ENCODE data around the gene DNMT3L. TPM values are rescaled to one million over a fixed set of nuclear protein-coding genes. Genes with fewer than 3 reads are reported as not detected.

The DNMT3L gene
- polyA plus RNA-seq, 4 donors = not detected

DNA sequence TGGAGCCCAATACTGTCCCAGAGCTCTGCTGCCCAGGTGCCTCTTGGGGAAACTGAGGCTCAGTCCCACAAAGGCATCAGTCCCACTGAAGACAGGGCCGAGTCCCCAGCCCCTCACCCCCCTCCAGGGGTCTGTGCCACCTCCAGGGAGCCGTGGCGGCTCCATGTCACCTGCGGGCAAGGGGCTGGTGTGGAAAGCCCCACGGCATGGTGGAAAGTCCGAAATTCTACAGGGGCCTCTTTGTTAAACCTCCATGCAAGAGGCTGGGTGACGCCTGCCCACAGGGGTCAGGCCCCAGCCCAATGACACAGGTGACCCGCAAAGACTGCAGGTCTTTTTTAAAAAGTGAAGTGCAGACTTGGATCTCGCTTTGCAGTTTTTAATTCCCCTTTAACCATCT lies 20.7 kb upstream of the DNMT3L start:
- no peak for DNase-seq (ENCODE audit: low read depth in 4 of 4, low spot score in 2 of 4)

DNA sequence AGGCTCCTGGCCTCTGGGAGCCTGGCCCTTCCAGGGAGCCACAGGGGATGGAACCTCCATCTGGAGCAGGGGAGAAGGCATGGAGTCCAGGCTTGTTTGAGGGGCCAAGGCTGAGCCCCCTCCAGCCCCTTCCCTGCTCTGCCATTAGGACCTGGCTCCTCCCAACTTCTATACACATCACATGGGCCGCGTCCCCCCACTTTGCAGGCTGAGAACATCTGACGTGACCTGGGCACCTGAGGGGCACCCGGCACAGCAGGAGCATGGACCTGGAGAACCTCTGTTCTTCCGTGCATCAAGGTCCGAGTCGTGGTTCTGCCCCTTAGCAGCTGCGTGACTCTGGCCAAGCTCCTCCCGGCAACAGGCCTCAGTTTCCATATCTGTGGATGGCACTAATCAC lies 20.1 kb upstream of the DNMT3L start:
- DNase-seq (ENCODE audit: low read depth in 4 of 4, low spot score in 2 of 4) = no peak

DNA sequence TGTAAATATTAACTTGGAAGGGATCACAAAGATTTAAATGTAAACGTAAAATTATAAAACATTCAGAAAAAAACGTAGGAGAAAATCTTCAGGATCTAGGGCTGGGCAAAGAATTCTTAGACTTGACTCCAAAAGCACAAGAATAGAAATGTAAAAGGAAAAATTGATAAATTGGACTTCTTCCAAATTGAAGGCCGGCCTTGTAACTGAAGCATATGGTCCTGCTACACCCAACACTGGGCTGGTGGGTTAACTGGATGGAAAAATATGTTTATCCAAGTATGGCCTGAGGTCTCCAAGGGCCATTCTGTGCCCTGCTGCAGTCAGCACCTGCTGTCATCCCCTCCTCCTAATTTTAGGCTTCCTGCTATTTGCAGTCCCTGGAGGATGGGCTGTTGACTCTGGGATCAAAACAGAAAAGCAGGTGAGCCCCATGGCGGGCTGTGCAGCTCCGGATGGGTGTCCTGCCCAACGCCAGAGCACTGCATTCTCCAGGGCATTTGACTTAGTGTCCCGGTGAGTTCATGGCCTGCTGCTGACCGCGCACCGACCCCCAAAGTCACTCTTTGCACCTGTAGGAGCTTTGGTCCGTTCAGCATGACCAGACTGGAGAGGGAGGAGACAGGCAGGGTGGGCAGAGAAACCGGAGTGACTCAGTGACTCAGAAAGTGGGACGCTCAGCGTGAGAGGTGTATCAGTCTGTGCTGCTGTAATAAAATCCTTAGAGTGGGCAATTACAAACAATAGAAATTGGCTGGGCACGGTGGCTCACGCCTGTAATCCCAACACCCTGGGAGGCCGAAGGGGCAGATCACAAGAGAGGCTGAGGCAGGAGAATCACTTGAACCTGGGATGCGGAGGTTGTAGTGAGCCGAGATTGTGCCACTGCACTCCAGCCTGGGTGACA lies 17.9 kb upstream of the DNMT3L start:
- no peak for DNase-seq (ENCODE audit: low read depth in 4 of 4, low spot score in 2 of 4)

DNA sequence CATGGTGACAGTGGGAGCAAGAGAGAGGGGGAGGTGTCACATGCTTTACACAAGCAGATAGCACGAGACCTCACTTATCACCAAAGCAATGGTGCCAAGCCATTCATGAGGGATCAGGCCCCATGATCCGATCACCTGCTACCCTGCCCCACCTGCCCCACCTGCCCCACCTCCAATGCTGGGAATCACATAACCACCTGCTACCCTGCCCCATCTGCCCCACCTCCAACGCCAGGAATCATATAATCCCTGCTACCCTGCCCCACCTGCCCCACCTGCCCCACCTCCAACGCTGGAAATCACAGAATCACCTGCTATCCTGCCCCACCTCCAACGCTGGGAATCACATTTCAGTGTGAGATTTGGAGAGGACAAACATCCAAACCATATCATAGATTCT lies 13.3 kb upstream of the DNMT3L start:
- DNase-seq (ENCODE audit: low read depth in 4 of 4, low spot score in 2 of 4) = no peak

DNA sequence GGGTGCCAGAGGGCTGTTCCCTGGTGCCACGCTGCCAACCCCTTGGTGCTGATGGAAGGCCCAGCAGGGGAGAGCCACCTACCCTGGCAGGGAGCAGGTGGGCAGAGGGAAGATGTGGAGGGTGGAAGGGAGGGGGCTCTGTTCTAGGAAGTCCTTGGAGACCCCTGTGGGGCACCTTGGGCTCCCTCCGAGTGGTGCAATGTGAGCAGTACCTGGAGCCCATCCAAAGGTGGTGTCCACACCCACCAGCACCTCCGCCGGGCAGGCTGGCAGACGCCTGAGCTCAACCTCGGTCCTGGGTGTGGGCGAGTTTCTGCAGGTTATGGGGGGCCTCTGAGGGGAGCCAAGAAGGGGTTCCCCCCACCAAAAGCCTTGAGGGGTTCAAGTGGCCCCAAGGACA lies 11.3 kb upstream of the DNMT3L start:
- no peak for DNase-seq (ENCODE audit: low read depth in 4 of 4, low spot score in 2 of 4)

DNA sequence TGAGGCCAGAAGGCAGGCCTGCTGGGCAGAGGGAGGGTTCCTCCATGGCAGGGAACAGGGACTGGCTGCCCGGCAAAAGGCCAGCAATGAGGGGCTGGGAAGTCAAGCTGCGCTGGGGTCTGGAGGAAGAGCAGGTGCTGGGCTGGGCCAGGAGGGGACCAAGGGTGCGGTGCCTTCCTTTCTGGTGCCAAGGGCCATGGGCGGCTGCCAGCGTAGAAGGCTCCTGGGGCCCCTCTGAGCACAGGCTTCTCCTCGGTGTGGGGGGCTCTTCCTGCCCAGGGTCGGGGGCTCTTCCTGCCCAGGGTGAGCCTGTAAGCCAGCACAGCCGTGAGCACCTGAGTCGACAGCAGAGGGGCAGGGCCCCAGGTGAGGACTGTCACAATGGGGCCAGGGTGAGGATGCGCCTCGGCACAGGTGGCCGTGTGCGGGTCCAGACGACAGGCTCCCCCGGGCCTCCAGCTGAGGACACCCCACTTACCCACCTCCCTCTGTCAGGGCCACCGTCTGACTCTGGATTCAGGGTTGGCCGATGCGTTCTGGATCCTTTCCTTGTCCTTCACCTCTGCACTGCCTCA lies 10.7 kb upstream of the DNMT3L start:
- DNase-seq (ENCODE audit: low read depth in 4 of 4, low spot score in 2 of 4) = no peak

DNA sequence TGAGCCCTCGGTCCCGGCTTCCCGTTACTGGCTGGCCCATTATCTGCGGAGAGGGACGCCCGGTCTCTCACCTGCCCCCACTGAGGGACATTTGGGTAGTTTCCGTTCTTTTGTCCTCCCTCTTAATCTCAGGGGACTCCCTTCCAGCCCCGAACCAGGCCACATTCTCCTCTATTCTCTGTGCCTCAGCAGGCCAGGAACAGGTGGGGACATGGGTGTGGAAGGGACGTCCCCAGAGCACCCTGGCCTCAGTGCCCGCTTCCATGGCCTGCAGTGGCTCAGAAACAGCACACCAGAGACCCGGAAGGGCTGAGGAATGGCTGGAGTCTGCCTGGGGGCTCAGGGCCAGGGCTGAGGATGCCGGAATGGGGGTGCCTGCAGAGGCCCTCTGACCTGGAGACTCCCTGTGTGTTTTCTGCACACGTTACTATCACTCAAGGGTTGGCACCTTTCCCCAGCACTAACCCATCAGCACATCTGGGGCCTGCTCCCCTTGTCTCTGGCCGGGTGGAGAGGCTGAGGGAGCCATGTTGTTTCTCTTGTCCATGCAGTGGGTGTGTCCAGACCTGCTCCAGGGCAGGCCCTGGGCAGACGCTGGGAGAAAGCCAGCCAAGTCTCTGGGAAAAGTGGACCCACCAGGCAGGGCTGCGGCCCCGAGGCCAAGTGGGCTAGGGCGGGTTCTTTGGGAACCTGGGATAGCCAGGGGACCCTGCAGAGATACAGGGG lies 10.0 kb upstream of the DNMT3L start:
- no peak for DNase-seq (ENCODE audit: low read depth in 4 of 4, low spot score in 2 of 4)

DNA sequence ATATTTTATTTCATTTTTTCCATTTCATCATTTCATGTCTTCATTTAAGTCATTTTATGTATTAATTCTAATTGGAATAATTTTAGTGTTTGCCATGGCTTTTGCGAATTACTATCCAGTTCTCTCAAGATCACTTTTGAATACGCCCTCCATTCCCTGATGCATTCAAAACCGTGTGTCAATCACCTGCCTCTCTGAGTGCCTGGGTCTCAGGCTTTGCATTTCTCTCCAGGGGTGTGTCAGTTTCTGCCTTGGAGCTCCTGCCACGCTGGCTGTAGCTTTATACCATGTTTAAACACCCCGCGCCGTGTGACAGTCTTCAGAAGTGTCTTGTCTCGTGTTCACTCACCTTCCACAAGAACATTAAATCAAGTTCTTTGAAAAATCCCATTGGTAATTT lies 7.4 kb upstream of the DNMT3L start:
- no peak for DNase-seq (ENCODE audit: low read depth in 4 of 4, low spot score in 2 of 4)

DNA sequence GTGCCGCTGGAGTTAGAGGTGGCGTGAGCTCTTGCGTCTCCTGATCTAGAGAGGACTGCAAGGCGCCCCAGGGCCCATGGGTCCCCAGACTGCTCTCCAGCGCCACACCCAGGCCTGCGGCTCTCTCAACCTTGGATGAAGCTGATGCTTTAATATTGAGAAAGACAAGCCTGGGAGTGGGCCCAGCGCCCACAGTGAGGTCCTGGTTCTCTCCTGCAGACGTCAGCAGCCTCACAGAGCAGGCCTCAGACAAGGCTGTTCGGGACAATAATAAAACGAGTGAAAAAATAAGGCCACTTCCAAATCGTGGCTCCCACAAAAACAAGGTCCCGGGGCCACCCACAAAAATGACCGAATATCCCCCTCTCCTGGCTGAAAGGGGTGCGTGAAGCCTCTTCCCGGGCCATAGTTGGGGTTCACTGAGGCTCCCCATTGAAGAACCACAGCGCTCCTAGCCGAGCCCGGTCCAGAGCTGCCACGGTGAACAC lies 6.0 kb upstream of the DNMT3L start:
- DNase-seq (ENCODE audit: low read depth in 4 of 4, low spot score in 2 of 4) = no peak

DNA sequence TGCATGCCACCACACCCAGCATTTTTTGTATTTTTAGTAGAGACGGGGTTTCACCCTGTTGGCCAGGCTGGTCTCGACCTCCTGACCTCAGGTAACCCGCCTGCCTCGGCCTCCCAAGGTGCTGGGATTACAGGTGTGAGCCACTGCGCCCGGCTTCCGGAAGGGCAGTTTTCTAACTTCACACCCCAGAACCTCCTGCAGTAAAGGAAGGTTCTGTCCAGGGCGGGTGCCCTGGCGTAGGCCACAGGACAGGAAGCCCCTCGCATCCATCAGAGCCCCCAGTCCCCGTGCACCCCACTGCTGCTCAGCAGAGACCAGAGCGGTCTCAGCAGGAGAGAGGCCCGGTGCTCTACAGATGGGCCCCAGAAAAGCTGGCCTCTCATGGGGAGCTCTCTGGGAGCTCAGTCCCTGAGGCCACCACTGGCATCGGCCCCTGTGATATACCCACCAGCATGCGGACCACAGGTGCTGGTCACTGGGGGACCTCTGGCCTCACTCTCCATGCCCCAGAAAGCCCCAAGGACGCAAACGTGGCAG lies 4.1 kb upstream of the DNMT3L start:
- DNase-seq (ENCODE audit: low read depth in 4 of 4, low spot score in 2 of 4) = no peak

DNA sequence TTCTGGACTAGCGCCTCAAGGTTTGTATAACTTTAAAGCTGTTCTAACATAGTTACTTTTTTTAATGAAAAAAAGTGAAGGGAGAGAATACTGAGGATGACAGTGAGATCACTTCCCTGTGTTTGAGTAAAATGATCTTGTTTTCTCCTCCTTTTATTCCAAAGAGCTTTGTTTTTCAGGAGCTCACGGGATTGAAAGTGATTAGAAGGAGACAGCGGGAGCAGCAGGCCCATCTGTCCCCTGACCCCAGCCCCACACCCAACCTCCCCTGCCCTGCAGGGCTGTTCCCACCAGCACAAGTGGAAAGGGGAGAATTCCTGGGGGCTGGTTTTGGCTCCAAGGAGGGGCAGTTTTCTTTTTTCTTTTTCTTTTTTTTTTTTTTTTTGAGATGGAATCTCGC lies 2.1 kb upstream of the DNMT3L start:
- DNase-seq (ENCODE audit: low read depth in 4 of 4, low spot score in 2 of 4) = no peak

DNA sequence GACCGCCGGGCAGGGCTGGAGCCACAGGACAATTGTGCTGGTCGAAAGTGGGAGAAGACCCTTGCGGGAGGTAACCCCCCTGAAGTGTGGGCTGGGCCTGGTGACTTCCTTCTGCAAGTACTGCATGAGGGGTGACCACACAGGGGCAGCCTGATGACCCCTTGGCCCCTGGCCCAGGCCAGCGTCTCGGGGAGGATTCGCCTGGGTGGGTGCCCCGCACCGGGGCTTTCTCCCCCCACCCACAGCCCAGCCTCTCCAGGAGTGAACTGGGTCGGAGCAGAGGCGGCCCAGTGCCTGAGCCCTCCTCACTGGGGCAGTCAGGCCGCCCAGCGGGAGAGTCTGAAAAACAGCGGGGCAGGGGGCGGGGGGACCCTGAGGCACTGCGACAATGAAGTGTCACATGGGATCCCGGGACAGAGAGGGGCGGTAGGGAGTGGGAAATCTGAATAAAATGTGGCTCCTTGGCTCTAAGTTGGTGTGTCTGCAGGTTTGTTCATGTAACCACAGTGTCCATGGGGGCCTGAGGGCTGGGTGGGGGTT lies 1.6 kb upstream of the DNMT3L start:
- DNase-seq (ENCODE audit: low read depth in 4 of 4, low spot score in 2 of 4) = peak in 1 of 4 donors; percentile 29

DNA sequence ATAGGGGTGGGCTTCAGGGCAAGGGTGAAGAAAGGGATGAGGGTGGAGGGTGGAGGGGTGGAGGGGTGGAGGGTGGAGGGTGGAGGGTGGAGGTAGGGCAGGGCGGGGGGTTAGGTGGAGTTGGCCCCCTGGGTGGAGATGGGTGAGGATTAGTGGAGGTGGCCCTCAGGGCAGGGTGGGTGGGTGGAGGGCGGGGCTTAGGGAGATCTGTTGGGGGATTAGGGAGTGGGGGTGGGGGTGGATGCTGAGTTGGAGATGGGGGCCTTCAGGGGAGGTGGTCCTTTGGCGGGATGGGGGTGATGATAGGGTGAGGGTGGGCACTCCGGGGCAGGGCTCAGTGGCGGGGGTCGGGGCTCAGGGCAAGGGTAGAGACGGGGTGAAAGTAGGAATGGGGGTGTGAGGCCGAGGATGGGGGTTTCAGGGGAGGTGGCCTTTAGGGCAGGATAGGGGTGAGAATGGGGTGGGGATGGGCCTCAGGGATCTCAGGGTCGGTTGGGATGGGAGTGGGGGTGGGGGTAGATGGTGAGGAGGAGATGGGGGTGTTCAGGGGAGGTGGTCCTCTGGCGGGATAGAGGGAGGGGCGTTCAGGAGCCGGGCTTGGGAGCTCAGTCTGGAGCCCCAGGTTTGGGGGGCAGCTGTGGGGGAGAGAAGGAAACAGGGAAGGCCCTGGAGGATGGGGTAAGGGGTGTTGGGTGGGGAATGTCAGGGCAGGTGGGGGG lies 800 bp upstream of the DNMT3L start:
- DNase-seq (ENCODE audit: low read depth in 4 of 4, low spot score in 2 of 4) = no peak

DNA sequence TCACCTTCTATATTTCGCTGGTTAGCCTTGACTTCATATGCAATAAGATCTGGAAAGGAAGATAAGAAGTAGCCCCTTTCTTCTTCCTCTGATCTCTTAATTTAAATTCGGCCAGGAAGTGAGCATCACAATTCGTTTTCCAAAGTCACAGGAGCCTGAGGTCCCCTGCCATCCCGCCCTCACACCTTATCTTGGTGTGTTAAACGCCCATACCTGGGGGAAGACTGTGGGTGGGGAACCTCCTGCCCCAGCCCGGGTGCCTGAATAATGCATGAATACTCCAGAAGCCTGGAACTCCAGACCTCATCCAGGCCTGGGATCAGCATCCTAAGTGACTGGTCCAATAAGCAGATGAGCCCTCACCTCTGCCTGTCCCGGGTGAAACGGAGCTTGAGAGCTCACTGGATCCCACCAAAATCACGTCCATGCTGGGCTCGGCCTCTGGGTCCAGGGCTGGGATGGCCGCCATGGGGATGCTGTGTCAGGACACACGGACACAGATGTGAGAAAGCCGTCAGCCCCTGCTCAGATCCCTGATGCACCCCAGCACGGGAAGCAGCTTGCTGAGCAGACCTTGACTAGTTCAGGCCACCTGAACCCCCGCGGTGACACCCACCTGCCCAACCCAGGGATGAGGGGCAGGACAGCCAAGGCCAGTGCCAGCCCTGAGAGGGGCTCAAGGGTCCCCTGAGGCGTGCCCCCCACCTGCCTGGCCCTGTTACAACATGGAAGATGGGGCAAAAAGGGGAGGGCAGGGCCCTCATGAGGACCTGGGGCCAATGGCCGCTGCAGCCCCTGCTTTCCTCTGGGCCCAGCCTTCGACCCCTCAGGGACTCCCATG lies 686 bp downstream of the DNMT3L start:
- no peak for DNase-seq (ENCODE audit: low read depth in 4 of 4, low spot score in 2 of 4)

DNA sequence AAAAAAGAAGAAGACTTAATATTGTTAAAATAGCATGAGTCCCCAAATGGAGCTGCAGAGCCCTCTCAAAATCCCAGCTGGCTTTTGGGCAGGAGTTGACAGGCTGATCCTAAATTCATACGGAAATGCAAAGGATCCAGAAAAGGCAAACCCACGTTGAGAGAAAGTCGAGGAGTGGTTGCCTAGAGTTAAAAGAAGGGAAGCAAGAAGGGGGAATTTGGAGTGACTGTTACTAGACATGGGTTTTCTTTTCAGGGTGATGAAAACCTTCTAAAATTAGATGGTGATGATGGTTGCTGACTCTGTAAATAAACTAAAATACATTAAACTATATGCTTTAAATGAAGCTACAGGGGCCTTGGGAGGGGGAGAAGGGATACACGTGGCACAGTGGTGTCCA lies 1.6 kb downstream of the DNMT3L start:
- no peak for DNase-seq (ENCODE audit: low read depth in 4 of 4, low spot score in 2 of 4)

DNA sequence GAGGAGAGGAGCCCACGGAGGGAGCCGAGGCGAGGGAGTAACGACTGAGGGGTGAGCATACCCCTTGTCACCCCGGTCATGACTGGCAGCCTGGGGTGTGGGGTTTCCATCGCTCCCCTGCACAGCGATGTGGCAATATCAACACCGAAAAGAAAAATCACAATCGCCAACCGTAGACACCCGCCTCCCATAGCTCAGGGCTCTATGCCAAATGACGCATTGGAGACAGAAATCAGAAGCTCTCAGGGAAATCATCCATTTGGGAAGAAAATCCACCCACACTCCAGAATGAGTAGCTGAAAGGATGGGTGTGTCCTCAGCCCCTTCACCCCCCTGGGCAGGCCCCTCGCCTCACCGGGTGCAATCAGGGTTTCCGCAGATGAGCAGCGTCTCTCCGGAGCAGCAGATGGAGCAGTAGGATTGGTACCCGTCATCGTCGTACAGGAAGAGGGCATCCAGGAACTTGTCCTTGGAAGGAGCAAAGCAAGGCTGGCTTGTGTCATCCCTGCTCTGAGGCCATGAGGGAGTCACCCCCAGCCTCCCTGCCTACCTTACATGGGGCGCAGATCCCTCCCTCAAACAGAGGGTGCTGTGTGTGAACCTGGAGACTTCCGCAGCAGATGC lies 2.5 kb downstream of the DNMT3L start:
- DNase-seq (ENCODE audit: low read depth in 4 of 4, low spot score in 2 of 4) = no peak

DNA sequence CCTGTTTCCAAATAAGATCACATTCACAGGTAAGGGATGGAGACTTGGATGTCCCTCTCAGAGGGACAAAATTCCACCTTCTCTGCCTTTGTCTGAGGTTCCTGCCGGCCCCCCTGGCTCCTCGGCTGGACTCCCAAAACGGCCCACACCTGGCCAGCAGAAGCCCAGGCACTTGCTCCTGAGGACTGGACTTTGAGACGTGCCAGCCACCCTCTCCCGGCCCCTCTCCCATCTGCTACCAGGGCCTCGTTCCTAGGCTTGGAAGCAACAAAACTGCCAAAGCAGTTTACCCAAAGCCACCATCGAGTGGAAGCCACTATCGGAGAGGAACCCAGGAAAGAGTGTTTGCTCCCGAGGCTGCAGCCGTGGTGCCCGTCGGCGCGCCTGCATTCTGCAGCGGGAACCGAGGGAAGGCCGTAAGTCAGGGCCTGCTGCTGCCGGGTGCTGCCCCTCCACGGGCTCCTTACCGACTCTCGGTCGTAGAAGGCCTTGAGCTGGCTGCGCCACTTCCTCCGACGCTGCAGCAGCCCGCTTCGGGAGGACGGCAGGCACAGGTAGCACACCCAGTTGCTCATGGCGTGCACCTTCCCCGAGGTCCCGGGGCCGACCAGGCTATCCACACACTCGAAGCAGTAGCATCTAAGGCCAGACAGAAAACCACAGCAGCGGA lies 3.5 kb downstream of the DNMT3L start:
- DNase-seq (ENCODE audit: low read depth in 4 of 4, low spot score in 2 of 4) = no peak

DNA sequence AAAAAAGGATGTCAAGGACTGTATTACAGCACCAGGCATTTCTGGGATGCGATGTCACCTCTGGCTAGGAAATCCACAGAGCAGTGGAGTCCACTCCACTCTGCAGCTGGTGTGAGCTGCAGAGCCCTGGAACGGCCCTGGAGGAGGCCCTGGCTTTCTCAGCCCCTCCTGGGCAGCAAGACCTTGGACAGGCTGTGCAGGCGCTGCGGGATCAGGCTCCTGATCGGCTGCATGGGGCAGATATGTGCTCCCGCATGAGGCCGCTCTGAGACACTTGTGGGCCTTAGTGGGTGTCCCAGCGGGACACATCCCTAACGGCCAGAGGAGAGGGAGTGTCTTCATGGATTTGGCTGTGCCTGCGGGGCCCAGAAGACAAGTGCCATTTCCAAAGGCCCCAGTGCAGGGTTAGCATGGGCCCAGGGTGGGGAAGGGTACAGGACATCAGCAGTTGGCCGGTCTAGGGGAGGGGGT lies 6.2 kb downstream of the DNMT3L start:
- no peak for DNase-seq (ENCODE audit: low read depth in 4 of 4, low spot score in 2 of 4)
